ENCODE results near the gene MED6.

DNA sequence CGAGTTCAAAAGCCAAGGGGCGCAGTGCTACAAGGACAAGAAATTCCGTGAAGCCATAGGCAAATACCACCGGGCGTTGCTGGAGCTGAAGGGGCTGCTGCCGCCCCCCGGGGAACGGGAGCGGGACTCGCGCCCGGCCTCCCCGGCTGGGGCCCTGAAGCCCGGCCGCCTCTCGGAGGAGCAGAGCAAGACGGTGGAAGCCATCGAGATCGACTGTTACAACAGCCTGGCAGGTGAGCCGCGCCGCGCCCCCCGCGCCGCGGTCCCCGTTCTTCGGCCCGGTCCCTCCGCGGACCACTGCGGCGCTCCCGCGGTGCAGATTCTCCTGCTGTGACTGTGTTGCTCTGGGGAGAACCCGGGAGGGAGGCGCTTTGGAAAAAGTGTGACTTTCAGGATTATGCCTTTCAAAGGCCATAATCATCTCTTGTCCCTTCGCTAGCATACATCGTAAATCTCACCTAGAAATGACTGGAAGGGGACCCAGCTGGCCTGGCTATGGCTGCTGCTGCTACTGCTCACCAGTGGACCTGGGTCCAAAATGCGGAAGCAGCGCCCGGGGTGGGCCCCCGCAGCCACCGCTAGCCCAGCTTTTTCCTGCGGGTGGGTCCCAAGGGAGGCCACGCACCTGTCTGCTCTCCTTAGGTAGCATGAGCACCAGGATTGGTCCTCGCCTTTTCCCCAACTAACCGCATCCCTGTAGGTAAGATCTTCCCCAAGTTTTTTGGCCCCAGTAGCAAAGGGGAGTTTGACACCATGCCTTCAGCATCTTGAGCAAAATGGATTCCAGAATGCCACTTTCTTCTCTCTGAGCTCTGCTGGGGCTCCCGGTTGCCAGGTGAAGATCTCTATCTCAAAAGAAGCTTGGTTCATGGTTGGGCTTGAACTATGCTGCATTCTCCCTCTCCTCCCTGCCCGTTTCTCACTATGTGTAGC, 42.1 kb upstream of the MED6 start:
- TF ChIP-seq ZNF12 (CRISPR knock-in tag; IDR thresholded peaks at IDR 0.05) (no peak), SRSF4 (IDR thresholded peaks at IDR 0.05; ENCODE audit: low read depth, low read length, poor library complexity, severe bottlenecking) (no peak)
- TF ChIP-seq, protein P1, sequence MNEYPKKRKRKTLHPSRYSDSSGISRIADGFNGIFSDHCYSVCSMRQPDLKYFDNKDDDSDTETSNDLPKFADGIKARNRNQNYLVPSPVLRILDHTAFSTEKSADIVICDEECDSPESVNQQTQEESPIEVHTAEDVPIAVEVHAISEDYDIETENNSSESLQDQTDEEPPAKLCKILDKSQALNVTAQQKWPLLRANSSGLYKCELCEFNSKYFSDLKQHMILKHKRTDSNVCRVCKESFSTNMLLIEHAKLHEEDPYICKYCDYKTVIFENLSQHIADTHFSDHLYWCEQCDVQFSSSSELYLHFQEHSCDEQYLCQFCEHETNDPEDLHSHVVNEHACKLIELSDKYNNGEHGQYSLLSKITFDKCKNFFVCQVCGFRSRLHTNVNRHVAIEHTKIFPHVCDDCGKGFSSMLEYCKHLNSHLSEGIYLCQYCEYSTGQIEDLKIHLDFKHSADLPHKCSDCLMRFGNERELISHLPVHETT (CRISPR knock-in tag; conservative IDR thresholded peaks at IDR 0.05): no peak

Measured in HepG2 (cell line).